Measurements from ENCODE around the gene ZFP69. TPM values are rescaled to one million over a fixed set of nuclear protein-coding genes. Genes with fewer than 3 reads are reported as not detected.

Gene ZFP69
- total RNA-seq, 1 experiment from 2014 or later: 7.1 TPM

GRCh38 chr1:40530735-40531380 is 53.8 kb downstream of the ZFP69 start:
- no peak for TF ChIP-seq CTCF (conservative IDR thresholded peaks at IDR 0.05; ENCODE audit: low read depth, low read length)
- ChIA-PET POLR2A (ENCODE audit: low non-redundant PET) (interaction anchor here (0.7 to 0.9 kb wide), 2 partner anchors 81 to 421 kb away, joined by 3 to 4 read pairs; partner anchors contain the start of gene ZFP69B), CTCF (no interaction called here)
- peaks cover 5% of the 10 kb centered on the region for H3K9me3 ChIP-seq (ENCODE audit: low read depth, low read length, poor library complexity, severe bottlenecking)
- no peaks in the 10 kb centered on the region for H3K36me3 ChIP-seq (ENCODE audit: insufficient read depth, low read length, poor library complexity, severe bottlenecking)
- TSS peak; percentile 99 for BruUV-seq (replicated peaks)
- peaks cover 12% of the 10 kb centered on the region for H3K4me1 ChIP-seq (ENCODE audit: insufficient read depth, low read length, poor library complexity, severe bottlenecking)
- H3K27me3 ChIP-seq (replicated peaks; ENCODE audit: insufficient read depth, low read depth, low read length, poor library complexity): no peaks in the 10 kb centered on the region
- H3K27ac ChIP-seq (ENCODE audit: low read depth, low read length, poor library complexity, severe bottlenecking): peak overlapping the region; percentile 70
- H3K4me3 ChIP-seq (ENCODE audit: low read depth, low read length, poor library complexity, severe bottlenecking): peak overlapping the region; percentile 62
- intact Hi-C loops (cut with micrococcal nuclease; ENCODE audit: unreplicated experiment): no loop called here
- no peak for DNase-seq (ENCODE audit: low spot score)

- CTCF ChIA-PET: interaction anchor here (0.6 to 1.4 kb wide), 3 partner anchors 11 to 142 kb away, joined by 3 to 5 read pairs (median 3); no protein-coding TSS in a partner anchor
- intact Hi-C loops (cut with micrococcal nuclease; ENCODE audit: unreplicated experiment): no loop called here
Observed at GRCh38 chr1:40531381-40532061, 54.4 kb downstream of the ZFP69 start, which contains the start of gene ZNF684. TSS of gene ZNF684 (plus strand) at chr1:40531637. CDS start at chr1:40533167, 1,530 bp downstream.

GRCh38 chr1:40532062-40532389 is 54.9 kb downstream of the ZFP69 start:
- H3K4me1 ChIP-seq (ENCODE audit: insufficient read depth, low read length, poor library complexity, severe bottlenecking): peaks cover 12% of the 10 kb centered on the region
- POLR2A ChIA-PET (ENCODE audit: low non-redundant PET): interaction anchor here (0.6 kb wide), 2 partner anchors 81 to 158 kb away, joined by 3 to 6 read pairs; partner anchors contain the start of gene SMAP2
- no TSS peak for BruUV-seq (replicated peaks)
- TF ChIP-seq CTCF (conservative IDR thresholded peaks at IDR 0.05; ENCODE audit: low read depth, low read length) (no peak), EZH2 (IDR thresholded peaks at IDR 0.05; ENCODE audit: borderline replicate concordance, low read depth, low read length, poor library complexity, severe bottlenecking) (no peak)
- peak overlapping the region; percentile 62 for H3K4me3 ChIP-seq (ENCODE audit: low read depth, low read length, poor library complexity, severe bottlenecking)
- intact Hi-C loops (cut with micrococcal nuclease; ENCODE audit: unreplicated experiment): no loop called here
- CTCF ChIA-PET: interaction anchor here (0.6 to 1.4 kb wide), 3 partner anchors 10 to 142 kb away, joined by 3 to 5 read pairs (median 3); no protein-coding TSS in a partner anchor
- peak overlapping the region; percentile 70 for H3K27ac ChIP-seq (ENCODE audit: low read depth, low read length, poor library complexity, severe bottlenecking)
- H3K36me3 ChIP-seq (ENCODE audit: insufficient read depth, low read length, poor library complexity, severe bottlenecking): no peaks in the 10 kb centered on the region
- DNase-seq (ENCODE audit: low spot score): peak; percentile 27
- H3K27me3 ChIP-seq (replicated peaks; ENCODE audit: insufficient read depth, low read depth, low read length, poor library complexity): no peaks in the 10 kb centered on the region
- H3K9me3 ChIP-seq (ENCODE audit: low read depth, low read length, poor library complexity, severe bottlenecking): no peaks in the 10 kb centered on the region

More at GRCh38 chr1:40531381-40532061, 54.4 kb downstream of the ZFP69 start, which contains the start of gene ZNF684:
- BruUV-seq (replicated peaks): TSS peak; percentile 61
- Histone ChIP-seq H3K36me3 (ENCODE audit: insufficient read depth, low read length, poor library complexity, severe bottlenecking) (no peaks in the 10 kb centered on the region), H3K27me3 (replicated peaks; ENCODE audit: insufficient read depth, low read depth, low read length, poor library complexity) (no peaks in the 10 kb centered on the region), H3K4me1 (ENCODE audit: insufficient read depth, low read length, poor library complexity, severe bottlenecking) (peaks cover 12% of the 10 kb centered on the region), H3K27ac (ENCODE audit: low read depth, low read length, poor library complexity, severe bottlenecking) (peak within 1 kb of the TSS; percentile 70), H3K4me3 (ENCODE audit: low read depth, low read length, poor library complexity, severe bottlenecking) (peak within 1 kb of the TSS; percentile 62), H3K9me3 (ENCODE audit: low read depth, low read length, poor library complexity, severe bottlenecking) (no peaks in the 10 kb centered on the region)
- peak; percentile 97 for DNase-seq (ENCODE audit: low spot score)
- no peak for TF ChIP-seq EZH2 (IDR thresholded peaks at IDR 0.05; ENCODE audit: borderline replicate concordance, low read depth, low read length, poor library complexity, severe bottlenecking)
- TF ChIP-seq CTCF (conservative IDR thresholded peaks at IDR 0.05; ENCODE audit: low read depth, low read length): no peak
- POLR2A ChIA-PET (ENCODE audit: low non-redundant PET): interaction anchor here (0.6 to 0.9 kb wide), 3 partner anchors 81 to 421 kb away, joined by 3 to 6 read pairs (median 4); partner anchors contain the start of genes SMAP2 and ZFP69B

All from A673 (cell line).